NB4 (cell line): ENCODE measurements around the gene TMEM174.

Source experiments
- DNase-seq: peaks from one replicate; pipeline ENCODE4 v3.0.0; 2010; ENCODE audit warnings: low read depth
- H3K4me3 ChIP-seq: one replicate; pipeline ENCODE4 v1.5.1; 2011; ENCODE audit warnings: mild to moderate bottlenecking, low read depth, low read length, moderate library complexity
- CTCF ChIP-seq: IDR thresholded peaks from one replicate; pipeline ENCODE4 v1.5.1; 2012; ENCODE audit warnings: low read depth, low read length
- MAX ChIP-seq: IDR thresholded peaks from 2 replicates; pipeline ENCODE4 v1.6.1; 2011; ENCODE audit warnings: low read depth, low read length
- MYC ChIP-seq: IDR thresholded peaks from 2 replicates; pipeline ENCODE4 v1.6.1; 2011; ENCODE audit warnings: low read depth, low read length
- POLR2A ChIP-seq: IDR thresholded peaks from 2 replicates; pipeline ENCODE4 v1.6.1; 2011; ENCODE audit warnings: mild to moderate bottlenecking; ENCODE audit not compliant: insufficient read length; ENCODE audit errors: extremely low read depth

The TMEM174 gene

GRCh38 chr5:73131711-73132425 lies 41.1 kb upstream of the TMEM174 start:
- DNase-seq: no peak
- no peak overlapping the region for H3K4me3 ChIP-seq
- no peak for TF ChIP-seq MAX

GRCh38 chr5:73132759-73133158 lies 40.2 kb upstream of the TMEM174 start:
- no peak overlapping the region for H3K4me3 ChIP-seq
- no peak for TF ChIP-seq MAX
- no peak for TF ChIP-seq POLR2A
- TF ChIP-seq MYC: no peak
- no peak for TF ChIP-seq CTCF
- no peak for DNase-seq

GRCh38 chr5:73135021-73135420 lies 38.0 kb upstream of the TMEM174 start:
- DNase-seq: no peak
- H3K4me3 ChIP-seq: no peak overlapping the region
- TF ChIP-seq CTCF: no peak

- H3K4me3 ChIP-seq: no peak overlapping the region
- DNase-seq: peak; percentile 48
- TF ChIP-seq CTCF: peak; percentile 36
- TF ChIP-seq MAX: no peak
These were observed 37.5 kb upstream of the TMEM174 start for GRCh38 chr5:73135429-73136054.

GRCh38 chr5:73136055-73136562 lies 36.9 kb upstream of the TMEM174 start:
- H3K4me3 ChIP-seq: no peak overlapping the region
- no peak for DNase-seq
- no peak for TF ChIP-seq MAX
- no peak for TF ChIP-seq POLR2A
- TF ChIP-seq MYC: no peak
- no peak for TF ChIP-seq CTCF

GRCh38 chr5:73137563-73138530 lies 35.1 kb upstream of the TMEM174 start:
- no peak overlapping the region for H3K4me3 ChIP-seq
- no peak for DNase-seq
- TF ChIP-seq MYC: no peak
- TF ChIP-seq POLR2A: no peak
- no peak for TF ChIP-seq CTCF
- TF ChIP-seq MAX: no peak
